M059J (cell line): Measurements from ENCODE around the gene ZNF618. TPM values are rescaled to one million over a fixed set of nuclear protein-coding genes. Genes with fewer than 3 reads are reported as not detected.

Experiments
- DNase-seq: peaks from one replicate; pipeline ENCODE4 v3.0.0-alpha.2; 2012; ENCODE audit warnings: low read depth
- total RNA-seq: library from RNA; depleted of rRNA; stranded (reverse); fragments of >200 nt; shearing (Covaris generic); gene quantifications from 2 replicates; pipeline ENCODE4 v1.2.3, GENCODE V29; 2014

Gene ZNF618
- total RNA-seq, 1 experiment from 2014 or later = 5.7 TPM

- no peak for DNase-seq
These were observed 125.2 kb downstream of the ZNF618 start for GRCh38 chr9:114001410-114001685.

GRCh38 chr9:114001794-114002261 is 125.7 kb downstream of the ZNF618 start:
- DNase-seq = no peak

- no peak for DNase-seq
These were observed 126.3 kb downstream of the ZNF618 start for GRCh38 chr9:114002271-114002985.

GRCh38 chr9:114002986-114003350 is 126.9 kb downstream of the ZNF618 start:
- no peak for DNase-seq

- DNase-seq = peak; percentile 37
These were observed 127.2 kb downstream of the ZNF618 start for GRCh38 chr9:114003351-114003750.

GRCh38 chr9:114003758-114004157 is 127.6 kb downstream of the ZNF618 start:
- no peak for DNase-seq

- DNase-seq = no peak
These were observed 128.2 kb downstream of the ZNF618 start for GRCh38 chr9:114004221-114004716.

- DNase-seq = no peak
These were observed 129.5 kb downstream of the ZNF618 start for GRCh38 chr9:114005371-114006154.

GRCh38 chr9:114006155-114006550 is 130.0 kb downstream of the ZNF618 start:
- DNase-seq = no peak

GRCh38 chr9:114006931-114007691 is 131.0 kb downstream of the ZNF618 start:
- no peak for DNase-seq

GRCh38 chr9:114007991-114008666 is 132.0 kb downstream of the ZNF618 start:
- DNase-seq = no peak

- DNase-seq = no peak
These were observed 132.7 kb downstream of the ZNF618 start for GRCh38 chr9:114008667-114009410.

- no peak for DNase-seq
These were observed 135.2 kb downstream of the ZNF618 start for GRCh38 chr9:114011313-114011712.

- no peak for DNase-seq
These were observed 136.0 kb downstream of the ZNF618 start for GRCh38 chr9:114012126-114012525.

- no peak for DNase-seq
These were observed 137.9 kb downstream of the ZNF618 start for GRCh38 chr9:114014044-114014443.

- no peak for DNase-seq
These were observed 139.5 kb downstream of the ZNF618 start for GRCh38 chr9:114015607-114016006.

GRCh38 chr9:114016101-114016500 is 140.0 kb downstream of the ZNF618 start:
- DNase-seq = no peak

GRCh38 chr9:114016629-114017423 is 140.7 kb downstream of the ZNF618 start:
- no peak for DNase-seq

GRCh38 chr9:114017741-114018715 is 141.9 kb downstream of the ZNF618 start:
- DNase-seq = no peak
